H1 (cell line): ENCODE results near the gene TNNI3. TPM values are rescaled to one million over a fixed set of nuclear protein-coding genes. Genes with fewer than 3 reads are reported as not detected.

Experiments used
- CTCF ChIA-PET: fragments of 300-600 bp; sonication (Branson Sonifier 250); formaldehyde crosslinking; loops from one replicate; lab custom pipeline; 2021; ENCODE audit not compliant: partially characterized antibody; lab: Charles Lee
- POLR2A ChIA-PET: fragments of 300-600 bp; sonication (Branson Sonifier 250); formaldehyde crosslinking; loops from one replicate; lab custom pipeline; 2021; ENCODE audit warnings: inconsistent platforms; ENCODE audit not compliant: partially characterized antibody; lab: Charles Lee
- DNase-seq, 2 experiments: peaks; one replicate each; pipeline versions ENCODE4 v3.0.0 to v3.0.0-alpha.2; 2010 to 2022; ENCODE audit warnings: low spot score in 2 of 2, low read depth in 1 of 2, mixed read lengths in 1 of 2
- FAIRE-seq: peaks from 2 replicates; lab custom pipeline; 2011; peaks lifted over from hg19 to GRCh38; lab: Jason Lieb, UNC
- H2AFZ ChIP-seq: 2 replicates; pipeline ENCODE4 v1.8.1; 2012; ENCODE audit warnings: low read length, inconsistent platforms
- H2AK5ac ChIP-seq: 2 replicates; pipeline ENCODE4 v1.6.1; 2013; ENCODE audit warnings: low read depth, low read length
- H2BK120ac ChIP-seq: replicated peaks from 2 replicates; pipeline ENCODE3; 2013; ENCODE audit warnings: low read depth, low read length, inconsistent platforms
- H2BK12ac ChIP-seq: 2 replicates; pipeline ENCODE4 v1.6.1; 2013; ENCODE audit warnings: low read depth, low read length
- H2BK15ac ChIP-seq: 2 replicates; pipeline ENCODE4 v1.6.1; 2013; ENCODE audit warnings: low read length
- H2BK20ac ChIP-seq: 2 replicates; pipeline ENCODE4 v1.6.1; 2013; ENCODE audit warnings: low read length
- H2BK5ac ChIP-seq: 2 replicates; pipeline ENCODE4 v1.6.1; 2013; ENCODE audit warnings: low read depth, low read length
- H3K14ac ChIP-seq: 2 replicates; pipeline ENCODE4 v1.6.1; 2013; ENCODE audit warnings: inconsistent platforms; ENCODE audit not compliant: insufficient read length
- H3K18ac ChIP-seq: 2 replicates; pipeline ENCODE4 v1.6.1; 2013; ENCODE audit warnings: low read length; ENCODE audit errors: extremely low read depth
- H3K23ac ChIP-seq: 2 replicates; pipeline ENCODE4 v1.6.1; 2013; ENCODE audit warnings: inconsistent platforms; ENCODE audit not compliant: insufficient read length
- H3K23me2 ChIP-seq: 2 replicates; pipeline ENCODE4 v1.6.1; 2013; ENCODE audit warnings: low read depth, low read length
- H3K27ac ChIP-seq: 2 replicates; pipeline ENCODE4 v1.6.1; 2011; ENCODE audit warnings: low read depth, low read length, inconsistent platforms
- H3K27me3 ChIP-seq, 4 experiments: replicated peaks in 1 of 4; 1 replicate in 1 of 4; 2 replicates in 3 of 4; pipeline versions ENCODE4 v1.6.1 to v1.8.1; 2011 to 2013; ENCODE audit warnings: low read length in 3 of 4, mild to moderate bottlenecking in 3 of 4, inconsistent platforms in 2 of 4, mixed read lengths in 2 of 4, moderate library complexity in 1 of 4; ENCODE audit not compliant: control insufficient read depth in 3 of 4, insufficient read depth in 3 of 4; ENCODE audit errors: extremely low read depth in 1 of 4
- H3K36me3 ChIP-seq, 4 experiments: 2 replicates each; pipeline versions ENCODE4 v1.6.1 to v1.8.1; 2011 to 2013; ENCODE audit warnings: mild to moderate bottlenecking in 4 of 4, low read length in 3 of 4, moderate library complexity in 2 of 4, control low read depth in 1 of 4, inconsistent platforms in 1 of 4; ENCODE audit not compliant: insufficient read depth in 4 of 4, control insufficient read depth in 2 of 4
- H3K4ac ChIP-seq: replicated peaks from 2 replicates; pipeline ENCODE3; 2013; ENCODE audit warnings: low read length, low read depth, mixed read lengths, inconsistent platforms; ENCODE audit not compliant: insufficient read length
- H3K4me1 ChIP-seq, 4 experiments: replicated peaks in 1 of 4; 1 replicate in 1 of 4; 2 replicates in 3 of 4; pipeline versions ENCODE4 v1.6.1 to v1.8.1; 2011 to 2013; ENCODE audit warnings: low read length in 3 of 4, inconsistent platforms in 2 of 4, mixed read lengths in 1 of 4; ENCODE audit not compliant: insufficient read depth in 4 of 4, control insufficient read depth in 3 of 4
- H3K4me2 ChIP-seq, 2 experiments: 2 replicates each; pipeline versions ENCODE4 v1.6.1 to v1.8.1; 2011 to 2013; ENCODE audit warnings: low read depth in 2 of 2, low read length in 2 of 2, control low read depth in 1 of 2, inconsistent platforms in 1 of 2, mild to moderate bottlenecking in 1 of 2; ENCODE audit not compliant: insufficient read depth in 1 of 2
- H3K4me3 ChIP-seq, 4 experiments: fragments of 200-600, 300-600 bp in 1 of 4; sonication (generic), shearing (Covaris generic), sonication (Bioruptor Twin) in 1 of 4; 2 replicates each; pipeline versions ENCODE4 v1.5.1 to v1.8.1; 2011 to 2016; ENCODE audit warnings: low read length in 4 of 4, low read depth in 3 of 4, control low read depth in 2 of 4, inconsistent platforms in 2 of 4, mild to moderate bottlenecking in 2 of 4, mixed read lengths in 1 of 4, moderate library complexity in 1 of 4; ENCODE audit not compliant: insufficient read depth in 2 of 4; ENCODE audit errors: extremely low read depth in 1 of 4
- H3K56ac ChIP-seq: replicated peaks from 2 replicates; pipeline ENCODE3; 2013; ENCODE audit warnings: low read depth, mild to moderate bottlenecking, mixed read lengths, low read length, inconsistent platforms; ENCODE audit not compliant: insufficient read length
- H3K79me1 ChIP-seq: 2 replicates; pipeline ENCODE4 v1.6.1; 2013; ENCODE audit warnings: low read depth, low read length, control low read depth
- H3K79me2 ChIP-seq, 2 experiments: 2 replicates each; pipeline versions ENCODE4 v1.6.1 to v1.8.1; 2012 to 2013; ENCODE audit warnings: low read length in 2 of 2, mild to moderate bottlenecking in 2 of 2, inconsistent platforms in 1 of 2; ENCODE audit not compliant: insufficient read depth in 2 of 2, control insufficient read depth in 1 of 2
- H3K9ac ChIP-seq, 4 experiments: replicated peaks in 1 of 4; 1 replicate in 1 of 4; 2 replicates in 3 of 4; pipeline versions ENCODE4 v1.6.1 to v1.8.1; 2011 to 2013; ENCODE audit warnings: low read depth in 3 of 4, low read length in 3 of 4, control low read depth in 2 of 4, mild to moderate bottlenecking in 2 of 4, moderate library complexity in 2 of 4, inconsistent platforms in 1 of 4; ENCODE audit errors: extremely low read depth in 1 of 4
- H3K9me3 ChIP-seq, 2 experiments: 2 replicates each; pipeline versions ENCODE4 v1.6.1 to v1.8.1; 2012 to 2013; ENCODE audit warnings: mild to moderate bottlenecking in 2 of 2, moderate library complexity in 2 of 2, control low read depth in 1 of 2, inconsistent platforms in 1 of 2, low read depth in 1 of 2, low read length in 1 of 2, mixed read lengths in 1 of 2; ENCODE audit not compliant: insufficient read depth in 2 of 2
- H4K20me1 ChIP-seq, 2 experiments: replicated peaks in 1 of 2; 2 replicates each; pipeline versions ENCODE3 to v1.8.1; 2011 to 2013; ENCODE audit warnings: inconsistent platforms in 2 of 2, low read length in 2 of 2, mild to moderate bottlenecking in 1 of 2; ENCODE audit not compliant: insufficient read depth in 2 of 2, control insufficient read depth in 1 of 2
- H4K5ac ChIP-seq: 2 replicates; pipeline ENCODE4 v1.6.1; 2013; ENCODE audit warnings: low read length, low read depth, mixed read lengths, inconsistent platforms; ENCODE audit not compliant: insufficient read length
- H4K8ac ChIP-seq: 2 replicates; pipeline ENCODE4 v1.8.0; 2013; ENCODE audit warnings: mild to moderate bottlenecking, moderate library complexity, low read length, inconsistent platforms; ENCODE audit not compliant: insufficient read depth; ENCODE audit errors: extremely low read depth
- H4K91ac ChIP-seq: replicated peaks from 2 replicates; pipeline ENCODE3; 2013; ENCODE audit warnings: low read length, mixed read lengths, inconsistent platforms; ENCODE audit not compliant: insufficient read length
- BCL11A ChIP-seq, 2 experiments: IDR thresholded peaks; one replicate each; pipeline ENCODE4 v1.6.1; 2011; ENCODE audit warnings: low read depth in 2 of 2, low read length in 2 of 2, mild to moderate bottlenecking in 2 of 2
- CTCF ChIP-seq, 3 experiments: IDR thresholded peaks; 1 replicate in 2 of 3; 2 replicates in 1 of 3; pipeline versions ENCODE4 v1.5.1 to v1.6.1; 2011; ENCODE audit warnings: low read length in 3 of 3, mild to moderate bottlenecking in 3 of 3, inconsistent platforms in 2 of 3, low read depth in 1 of 3, moderate library complexity in 1 of 3; ENCODE audit not compliant: insufficient read depth in 1 of 3; ENCODE audit errors: control extremely low read depth in 1 of 3
- JUND ChIP-seq: IDR thresholded peaks from 2 replicates; pipeline ENCODE4 v1.6.1; 2011; ENCODE audit warnings: mild to moderate bottlenecking, improper control_type of control experiment, low read length
- KDM4A ChIP-seq: IDR thresholded peaks from one replicate; pipeline ENCODE4 v1.7.1; 2012; ENCODE audit warnings: low read depth, mild to moderate bottlenecking, moderate library complexity, low read length, inconsistent platforms; ENCODE audit not compliant: severe bottlenecking
- RFX5 ChIP-seq: IDR thresholded peaks from 2 replicates; pipeline ENCODE4 v1.6.1; 2011; ENCODE audit warnings: low read depth, low read length, improper control_type of control experiment, borderline replicate concordance
- TAF1 ChIP-seq: IDR thresholded peaks from 2 replicates; pipeline ENCODE4 v1.6.1; 2011; ENCODE audit warnings: mild to moderate bottlenecking, low read depth, low read length
- WGBS, 2 experiments: shearing (Covaris generic) in 1 of 2; methylation state at CpG; one replicate each; pipeline versions ENCODE4 v1.1.6 to v1.1.7; 2013 to 2015; ENCODE audit warnings: low lambda C conversion rate in 2 of 2, mixed read lengths in 2 of 2, inconsistent platforms in 1 of 2, low coverage in 1 of 2, missing lambda C conversion rate in 1 of 2; ENCODE audit not compliant: insufficient replicate concordance in 2 of 2, insufficient coverage in 1 of 2, insufficient read length in 1 of 2; ENCODE audit errors: extremely low coverage in 1 of 2, missing lambda C conversion rate in 1 of 2; 5-methylcytosine and 5-hydroxymethylcytosine counted together
- polyA plus RNA-seq, 7 experiments: library from polyadenylated mRNA; depleted of rRNA in 3 of 7; stranded (reverse) in 5 of 7; unstranded in 2 of 7; fragments of >200 nt in 5 of 7; fragments of 200-250 nt in 2 of 7; gene quantifications; 1 replicate in 5 of 7; 2 replicates in 1 of 7; 4 replicates in 1 of 7; pipeline versions ENCODE4 v1.2.1 to v1.2.3, GENCODE V29; 2011 to 2013; ENCODE audit warnings: missing spikeins in 2 of 7, mixed read lengths in 2 of 7
- total RNA-seq: library from RNA; stranded (reverse); fragmentation: NEBNext Ultra II Directional; extraction: Animal tissue kit (Norgen Biotek cat#: 25700); gene quantifications from 2 replicates; pipeline ENCODE4 v1.2.1, GENCODE V29; 2021

The TNNI3 gene
- total and polyA plus RNA-seq, 2 of the 8 experiments (the other 6 are each of a cell fraction or from before 2014, with no cell fraction given), result 16.9 to 56.0 TPM

GRCh38 chr19:55176076-55176475, 18.5 kb upstream of the TNNI3 start:
- TF ChIP-seq RFX5, result no peak
- TF ChIP-seq JUND, result no peak
- TF ChIP-seq KDM4A, result no peak
- no peak for TF ChIP-seq BCL11A (IDR thresholded peaks at IDR 0.05; ENCODE audit: low read depth in 2 of 2, low read length in 2 of 2)
- TF ChIP-seq TAF1, result no peak
- peak in 1 of 3 experiments; percentile 9; a peak in 1 of 4 replicates for TF ChIP-seq CTCF (IDR thresholded peaks at IDR 0.05; ENCODE audit: control extremely low read depth in 1 of 3, insufficient read depth in 1 of 3, low read depth in 1 of 3, low read length in 3 of 3)
- Histone ChIP-seq H3K36me3 (no peaks in the 10 kb centered on the region), H2BK12ac (0 out of 2 replicates have a peak overlapping the region, but pooled peaks have one; percentile 43), H4K5ac (no peak overlapping the region), H2BK15ac (0 out of 2 replicates have a peak overlapping the region, but pooled peaks have one; percentile 46), H3K18ac (no peak overlapping the region), H3K23ac (no peak overlapping the region), H4K8ac (no peak overlapping the region), H3K4ac (no peak overlapping the region), H3K56ac (no peak overlapping the region), H3K27ac (no peak overlapping the region), H2BK120ac (no peak overlapping the region), H2BK5ac (no peak overlapping the region), H3K4me1 (peaks cover 5 to 26% (median 18%) of the 10 kb centered on the region in 4 experiments), H3K4me2 (no peak overlapping the region; a peak in 1 of 4 replicates), H2AK5ac (no peak overlapping the region), H3K14ac (no peak overlapping the region), H3K9ac (no peak overlapping the region), H3K9me3 (no peaks in the 10 kb centered on the region), H4K20me1 (peaks cover 0 to 2% of the 10 kb centered on the region in 2 experiments), H3K27me3 (peaks cover 2 to 57% (median 41%) of the 10 kb centered on the region in 4 experiments; a peak in 6 of 7 replicates), H3K4me3 (no peak overlapping the region), H2BK20ac (no peak overlapping the region), H4K91ac (no peak overlapping the region), H3K79me1 (no peaks in the 10 kb centered on the region), H2AFZ (no peak overlapping the region), H3K79me2 (no peaks in the 10 kb centered on the region), H3K23me2 (peaks cover 25% of the 10 kb centered on the region; the same call in 1 of the 2 replicates)
- WGBS, 2 experiments, result 62% methylated on average over 2 of the region's 2 CpGs; no CpG with 5 or more reads in 1 of the 2 experiments
- ChIA-PET POLR2A (interaction anchor here (0.7 to 3.3 kb wide), 6 partner anchors 9 to 232 kb away, joined by 3 to 16 read pairs (median 6); partner anchors contain the start of genes DNAAF3, PPP6R1 and UBE2S), CTCF (interaction anchor here (0.6 to 3.2 kb wide), 8 partner anchors 10 to 197 kb away, joined by 3 to 28 read pairs (median 4); partner anchors contain the start of gene DNAAF3)
- no peak for DNase-seq
- peak; percentile 13 for FAIRE-seq
